Measurements from ENCODE around the gene DPP6.

Gene DPP6

GRCh38 chr7:154871928-154872750 is 819.9 kb downstream of the DPP6 start:
- DNase-seq = no peak

GRCh38 chr7:154872811-154873499 is 820.8 kb downstream of the DPP6 start:
- no peak for DNase-seq

GRCh38 chr7:154873500-154874121 is 821.4 kb downstream of the DPP6 start:
- no peak for DNase-seq

GRCh38 chr7:154874409-154875113 is 822.4 kb downstream of the DPP6 start:
- no peak for DNase-seq

GRCh38 chr7:154875297-154875696 is 823.1 kb downstream of the DPP6 start:
- DNase-seq = no peak

GRCh38 chr7:154876516-154876915 is 824.3 kb downstream of the DPP6 start:
- DNase-seq = no peak

GRCh38 chr7:154877031-154877430 is 824.8 kb downstream of the DPP6 start:
- no peak for DNase-seq

- DNase-seq = no peak
Observed at GRCh38 chr7:154879629-154880028, 827.4 kb downstream of the DPP6 start.

- no peak for DNase-seq
Observed at GRCh38 chr7:154880513-154880912, 828.3 kb downstream of the DPP6 start.

GRCh38 chr7:154881026-154881425 is 828.8 kb downstream of the DPP6 start:
- DNase-seq = no peak

- DNase-seq = no peak
Observed at GRCh38 chr7:154881526-154881925, 829.3 kb downstream of the DPP6 start.

GRCh38 chr7:154882931-154883474 is 830.8 kb downstream of the DPP6 start:
- DNase-seq = no peak

GRCh38 chr7:154884348-154884920 is 832.2 kb downstream of the DPP6 start:
- DNase-seq = no peak

GRCh38 chr7:154886591-154886990 is 834.4 kb downstream of the DPP6 start:
- DNase-seq = no peak

- no peak for DNase-seq
Observed at GRCh38 chr7:154888690-154889089, 836.5 kb downstream of the DPP6 start.

- no peak for DNase-seq
Observed at GRCh38 chr7:154892459-154892858, 840.3 kb downstream of the DPP6 start.

GRCh38 chr7:154896076-154896475 is 843.9 kb downstream of the DPP6 start:
- no peak for DNase-seq

GRCh38 chr7:154898973-154899855 is 847.0 kb downstream of the DPP6 start:
- DNase-seq = no peak

GRCh38 chr7:154899862-154900261 is 847.7 kb downstream of the DPP6 start:
- DNase-seq = no peak

GRCh38 chr7:154902600-154903082 is 850.4 kb downstream of the DPP6 start:
- no peak for DNase-seq

GRCh38 chr7:154903083-154903731 is 851.0 kb downstream of the DPP6 start:
- no peak for DNase-seq

Data from GF-D8 (cell line).